DMS53 (cell line): ENCODE data around the gene ST6GALNAC3.

Source experiments
- DNase-seq: peaks from one replicate; lab custom pipeline; 2025; lab: John Stamatoyannopoulos, UW

ST6GALNAC3 gene

GRCh38 chr1:76507376-76507775 is 432.8 kb downstream of the ST6GALNAC3 start:
- DNase-seq, result no peak

GRCh38 chr1:76508871-76509270 is 434.3 kb downstream of the ST6GALNAC3 start:
- DNase-seq, result no peak

GRCh38 chr1:76510672-76511557 is 436.4 kb downstream of the ST6GALNAC3 start:
- DNase-seq, result no peak

GRCh38 chr1:76511558-76512179 is 437.1 kb downstream of the ST6GALNAC3 start:
- peak; percentile 10 for DNase-seq

GRCh38 chr1:76530953-76531352 is 456.4 kb downstream of the ST6GALNAC3 start:
- DNase-seq, result no peak

GRCh38 chr1:76541618-76542017 is 467.1 kb downstream of the ST6GALNAC3 start:
- DNase-seq, result no peak

- no peak for DNase-seq
Measured at GRCh38 chr1:76542359-76542758, 467.8 kb downstream of the ST6GALNAC3 start.

GRCh38 chr1:76543495-76543894 is 468.9 kb downstream of the ST6GALNAC3 start:
- no peak for DNase-seq

- DNase-seq, result no peak
Measured at GRCh38 chr1:76546354-76546933, 471.9 kb downstream of the ST6GALNAC3 start.

- DNase-seq, result peak; percentile 37
Measured at GRCh38 chr1:76547916-76548315, 473.4 kb downstream of the ST6GALNAC3 start.

GRCh38 chr1:76548513-76549100 is 474.1 kb downstream of the ST6GALNAC3 start:
- DNase-seq, result no peak

GRCh38 chr1:76554283-76554682 is 479.7 kb downstream of the ST6GALNAC3 start:
- DNase-seq, result no peak

GRCh38 chr1:76562292-76562691 is 487.7 kb downstream of the ST6GALNAC3 start:
- peak; percentile 87 for DNase-seq

GRCh38 chr1:76568573-76569238 is 494.2 kb downstream of the ST6GALNAC3 start:
- no peak for DNase-seq

GRCh38 chr1:76571248-76571647 is 496.7 kb downstream of the ST6GALNAC3 start:
- DNase-seq, result no peak

- DNase-seq, result no peak
Measured at GRCh38 chr1:76572229-76572628, 497.7 kb downstream of the ST6GALNAC3 start.

- DNase-seq, result no peak
Measured at GRCh38 chr1:76576876-76577524, 502.5 kb downstream of the ST6GALNAC3 start.

- no peak for DNase-seq
Measured at GRCh38 chr1:76577525-76578185, 503.1 kb downstream of the ST6GALNAC3 start.

- DNase-seq, result no peak
Measured at GRCh38 chr1:76580206-76580605, 505.7 kb downstream of the ST6GALNAC3 start.

- DNase-seq, result no peak
Measured at GRCh38 chr1:76581712-76582111, 507.2 kb downstream of the ST6GALNAC3 start.
